Measurements from ENCODE around the gene METTL16. TPM values are rescaled to one million over a fixed set of nuclear protein-coding genes. Genes with fewer than 3 reads are reported as not detected.

METTL16 gene
- polyA plus RNA-seq, 1 of the 3 experiments (the other 2 are of a cell fraction), result 8.1 TPM

DNA sequence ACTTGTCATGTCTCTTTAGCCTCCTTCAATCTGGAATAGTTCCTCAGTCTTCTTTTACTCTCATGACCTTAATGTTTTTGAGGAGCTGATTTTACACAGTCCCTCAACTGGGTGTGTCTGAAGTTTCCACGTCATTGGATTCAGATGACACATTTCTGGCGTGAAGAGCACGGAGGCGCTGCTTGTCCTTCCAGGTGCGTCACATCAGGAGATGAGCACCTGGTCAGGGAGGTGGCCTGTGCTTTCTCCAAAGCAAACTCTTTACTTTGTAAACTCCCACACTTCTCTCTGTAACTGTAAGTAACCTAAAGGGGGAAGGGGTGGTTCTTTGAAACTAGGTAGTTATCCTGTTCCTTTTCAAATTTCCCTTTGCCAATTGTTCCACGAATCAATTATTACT, 58.4 kb downstream of the METTL16 start:
- DNase-seq, result no peak
- peaks cover 5 to 11% of the 10 kb centered on the region in 2 experiments; a peak in 3 of 4 replicates for H3K4me1 ChIP-seq (ENCODE audit: control insufficient read depth in 1 of 2, insufficient read depth in 2 of 2, low read depth in 1 of 2, low read length in 1 of 2)
- H3K9me2 ChIP-seq, result no peaks in the 10 kb centered on the region
- no peaks in the 10 kb centered on the region for H4K20me1 ChIP-seq (ENCODE audit: insufficient read depth)
- H3K9ac ChIP-seq, result no peak overlapping the region
- no peaks in the 10 kb centered on the region for H3K27me3 ChIP-seq (ENCODE audit: insufficient read depth)
- no peak overlapping the region for H3K27ac ChIP-seq (ENCODE audit: low read depth in 2 of 2, low read length in 1 of 2)
- 98% methylated on average over 6 of the region's 6 CpGs for WGBS (ENCODE audit: low lambda C conversion rate)
- no peaks in the 10 kb centered on the region for H3K79me2 ChIP-seq (ENCODE audit: insufficient read depth)
- TF ChIP-seq, protein P1, sequence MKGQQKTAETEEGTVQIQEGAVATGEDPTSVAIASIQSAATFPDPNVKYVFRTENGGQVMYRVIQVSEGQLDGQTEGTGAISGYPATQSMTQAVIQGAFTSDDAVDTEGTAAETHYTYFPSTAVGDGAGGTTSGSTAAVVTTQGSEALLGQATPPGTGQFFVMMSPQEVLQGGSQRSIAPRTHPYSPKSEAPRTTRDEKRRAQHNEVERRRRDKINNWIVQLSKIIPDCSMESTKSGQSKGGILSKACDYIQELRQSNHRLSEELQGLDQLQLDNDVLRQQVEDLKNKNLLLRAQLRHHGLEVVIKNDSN (IDR thresholded peaks at IDR 0.05; ENCODE audit: borderline replicate concordance, low read depth), result no peak
- TF ChIP-seq, protein P2, sequence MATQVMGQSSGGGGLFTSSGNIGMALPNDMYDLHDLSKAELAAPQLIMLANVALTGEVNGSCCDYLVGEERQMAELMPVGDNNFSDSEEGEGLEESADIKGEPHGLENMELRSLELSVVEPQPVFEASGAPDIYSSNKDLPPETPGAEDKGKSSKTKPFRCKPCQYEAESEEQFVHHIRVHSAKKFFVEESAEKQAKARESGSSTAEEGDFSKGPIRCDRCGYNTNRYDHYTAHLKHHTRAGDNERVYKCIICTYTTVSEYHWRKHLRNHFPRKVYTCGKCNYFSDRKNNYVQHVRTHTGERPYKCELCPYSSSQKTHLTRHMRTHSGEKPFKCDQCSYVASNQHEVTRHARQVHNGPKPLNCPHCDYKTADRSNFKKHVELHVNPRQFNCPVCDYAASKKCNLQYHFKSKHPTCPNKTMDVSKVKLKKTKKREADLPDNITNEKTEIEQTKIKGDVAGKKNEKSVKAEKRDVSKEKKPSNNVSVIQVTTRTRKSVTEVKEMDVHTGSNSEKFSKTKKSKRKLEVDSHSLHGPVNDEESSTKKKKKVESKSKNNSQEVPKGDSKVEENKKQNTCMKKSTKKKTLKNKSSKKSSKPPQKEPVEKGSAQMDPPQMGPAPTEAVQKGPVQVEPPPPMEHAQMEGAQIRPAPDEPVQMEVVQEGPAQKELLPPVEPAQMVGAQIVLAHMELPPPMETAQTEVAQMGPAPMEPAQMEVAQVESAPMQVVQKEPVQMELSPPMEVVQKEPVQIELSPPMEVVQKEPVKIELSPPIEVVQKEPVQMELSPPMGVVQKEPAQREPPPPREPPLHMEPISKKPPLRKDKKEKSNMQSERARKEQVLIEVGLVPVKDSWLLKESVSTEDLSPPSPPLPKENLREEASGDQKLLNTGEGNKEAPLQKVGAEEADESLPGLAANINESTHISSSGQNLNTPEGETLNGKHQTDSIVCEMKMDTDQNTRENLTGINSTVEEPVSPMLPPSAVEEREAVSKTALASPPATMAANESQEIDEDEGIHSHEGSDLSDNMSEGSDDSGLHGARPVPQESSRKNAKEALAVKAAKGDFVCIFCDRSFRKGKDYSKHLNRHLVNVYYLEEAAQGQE (IDR thresholded peaks at IDR 0.05; ENCODE audit: low read depth, low read length), result no peak
- TF ChIP-seq FOSL2 (IDR thresholded peaks at IDR 0.05; ENCODE audit: borderline replicate concordance, low read depth), result no peak
- no peak for TF ChIP-seq SMC3 (IDR thresholded peaks at IDR 0.05; ENCODE audit: low read depth, low read length)
- no peak for TF ChIP-seq GATA2 (CRISPR knock-in tag; IDR thresholded peaks at IDR 0.05)
- no peak for TF ChIP-seq MXI1 (IDR thresholded peaks at IDR 0.05; ENCODE audit: low read depth, low read length)
- no peak for TF ChIP-seq SIN3A (IDR thresholded peaks at IDR 0.05; ENCODE audit: borderline replicate concordance, low read depth, low read length)
- no peak for TF ChIP-seq FOXJ3 (CRISPR knock-in tag; IDR thresholded peaks at IDR 0.05)
- TF ChIP-seq TEAD4 (IDR thresholded peaks at IDR 0.05; ENCODE audit: borderline replicate concordance, insufficient read depth), result no peak
- TF ChIP-seq, protein P3, sequence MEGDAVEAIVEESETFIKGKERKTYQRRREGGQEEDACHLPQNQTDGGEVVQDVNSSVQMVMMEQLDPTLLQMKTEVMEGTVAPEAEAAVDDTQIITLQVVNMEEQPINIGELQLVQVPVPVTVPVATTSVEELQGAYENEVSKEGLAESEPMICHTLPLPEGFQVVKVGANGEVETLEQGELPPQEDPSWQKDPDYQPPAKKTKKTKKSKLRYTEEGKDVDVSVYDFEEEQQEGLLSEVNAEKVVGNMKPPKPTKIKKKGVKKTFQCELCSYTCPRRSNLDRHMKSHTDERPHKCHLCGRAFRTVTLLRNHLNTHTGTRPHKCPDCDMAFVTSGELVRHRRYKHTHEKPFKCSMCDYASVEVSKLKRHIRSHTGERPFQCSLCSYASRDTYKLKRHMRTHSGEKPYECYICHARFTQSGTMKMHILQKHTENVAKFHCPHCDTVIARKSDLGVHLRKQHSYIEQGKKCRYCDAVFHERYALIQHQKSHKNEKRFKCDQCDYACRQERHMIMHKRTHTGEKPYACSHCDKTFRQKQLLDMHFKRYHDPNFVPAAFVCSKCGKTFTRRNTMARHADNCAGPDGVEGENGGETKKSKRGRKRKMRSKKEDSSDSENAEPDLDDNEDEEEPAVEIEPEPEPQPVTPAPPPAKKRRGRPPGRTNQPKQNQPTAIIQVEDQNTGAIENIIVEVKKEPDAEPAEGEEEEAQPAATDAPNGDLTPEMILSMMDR (IDR thresholded peaks at IDR 0.05), result no peak
- TF ChIP-seq, protein P4, sequence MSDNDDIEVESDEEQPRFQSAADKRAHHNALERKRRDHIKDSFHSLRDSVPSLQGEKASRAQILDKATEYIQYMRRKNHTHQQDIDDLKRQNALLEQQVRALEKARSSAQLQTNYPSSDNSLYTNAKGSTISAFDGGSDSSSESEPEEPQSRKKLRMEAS (IDR thresholded peaks at IDR 0.05; ENCODE audit: low read depth), result no peak
- TF ChIP-seq MEF2A (IDR thresholded peaks at IDR 0.05; ENCODE audit: borderline replicate concordance, low read depth), result no peak
- TF ChIP-seq RCOR1 (IDR thresholded peaks at IDR 0.05; ENCODE audit: low read length), result no peak
- no peak for TF ChIP-seq ELF1 (IDR thresholded peaks at IDR 0.05)
- no peak for TF ChIP-seq EP300 (IDR thresholded peaks at IDR 0.05; ENCODE audit: borderline replicate concordance in 1 of 2, low read depth in 1 of 2, low read length in 1 of 2)
- no peak for TF ChIP-seq TCF12 (IDR thresholded peaks at IDR 0.05)
- no peak for TF ChIP-seq EZH2phosphoT487 (IDR thresholded peaks at IDR 0.05; ENCODE audit: borderline replicate concordance, low read depth)
- no peak for TF ChIP-seq JUND (IDR thresholded peaks at IDR 0.05)
- TF ChIP-seq, protein P5, sequence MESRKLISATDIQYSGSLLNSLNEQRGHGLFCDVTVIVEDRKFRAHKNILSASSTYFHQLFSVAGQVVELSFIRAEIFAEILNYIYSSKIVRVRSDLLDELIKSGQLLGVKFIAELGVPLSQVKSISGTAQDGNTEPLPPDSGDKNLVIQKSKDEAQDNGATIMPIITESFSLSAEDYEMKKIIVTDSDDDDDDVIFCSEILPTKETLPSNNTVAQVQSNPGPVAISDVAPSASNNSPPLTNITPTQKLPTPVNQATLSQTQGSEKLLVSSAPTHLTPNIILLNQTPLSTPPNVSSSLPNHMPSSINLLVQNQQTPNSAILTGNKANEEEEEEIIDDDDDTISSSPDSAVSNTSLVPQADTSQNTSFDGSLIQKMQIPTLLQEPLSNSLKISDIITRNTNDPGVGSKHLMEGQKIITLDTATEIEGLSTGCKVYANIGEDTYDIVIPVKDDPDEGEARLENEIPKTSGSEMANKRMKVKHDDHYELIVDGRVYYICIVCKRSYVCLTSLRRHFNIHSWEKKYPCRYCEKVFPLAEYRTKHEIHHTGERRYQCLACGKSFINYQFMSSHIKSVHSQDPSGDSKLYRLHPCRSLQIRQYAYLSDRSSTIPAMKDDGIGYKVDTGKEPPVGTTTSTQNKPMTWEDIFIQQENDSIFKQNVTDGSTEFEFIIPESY (IDR thresholded peaks at IDR 0.05; ENCODE audit: borderline replicate concordance, low read depth), result no peak
- H3K9me3 ChIP-seq, result no peaks in the 10 kb centered on the region
- H3K36me3 ChIP-seq (replicated peaks in 1 of 2; ENCODE audit: control insufficient read depth in 1 of 2, insufficient read depth in 2 of 2, low read length in 1 of 2), result peaks cover 0 to 7% of the 10 kb centered on the region in 2 experiments
- ChIA-PET POLR2A (no interaction called here), CTCF (no interaction called here)
- peaks cover 12% of the 10 kb centered on the region for H3F3A ChIP-seq (replicated peaks; ENCODE audit: insufficient read depth)
- no peak overlapping the region for H3K4me3 ChIP-seq (ENCODE audit: low read depth in 2 of 2, low read length in 1 of 2)
- H3K4me2 ChIP-seq, result no peak overlapping the region
- H2AFZ ChIP-seq (ENCODE audit: low read depth), result no peak overlapping the region

All from SK-N-SH (cell line).